ENCODE measurements around the gene ATP8B1.

The ATP8B1 gene

GRCh38 chr18:57791192-57791591 lies 11.9 kb downstream of the ATP8B1 start:
- DNase-seq, result no peak

GRCh38 chr18:57790316-57790715 lies 12.8 kb downstream of the ATP8B1 start:
- DNase-seq, result no peak

- no peak for DNase-seq
Measured at GRCh38 chr18:57789759-57790158, 13.4 kb downstream of the ATP8B1 start.

DNA sequence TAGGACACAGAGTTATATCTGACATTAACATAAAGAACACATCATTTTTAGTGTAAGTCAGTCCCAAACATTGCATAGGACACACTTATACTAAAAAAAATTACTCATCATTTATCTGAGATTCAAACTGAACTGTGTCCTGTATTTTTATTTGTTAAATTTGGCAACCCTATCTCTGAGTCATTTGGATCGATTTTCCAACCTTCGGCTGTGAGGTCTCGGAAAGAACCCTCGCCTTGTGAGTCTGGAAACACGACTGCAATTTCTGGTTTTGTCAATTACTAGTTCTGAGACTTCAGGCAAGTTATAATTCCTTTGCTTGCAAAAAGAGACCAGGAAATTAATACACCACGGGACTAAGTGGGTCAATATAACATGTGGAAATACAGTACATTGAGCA lies 14.0 kb downstream of the ATP8B1 start:
- DNase-seq, result no peak

DNA sequence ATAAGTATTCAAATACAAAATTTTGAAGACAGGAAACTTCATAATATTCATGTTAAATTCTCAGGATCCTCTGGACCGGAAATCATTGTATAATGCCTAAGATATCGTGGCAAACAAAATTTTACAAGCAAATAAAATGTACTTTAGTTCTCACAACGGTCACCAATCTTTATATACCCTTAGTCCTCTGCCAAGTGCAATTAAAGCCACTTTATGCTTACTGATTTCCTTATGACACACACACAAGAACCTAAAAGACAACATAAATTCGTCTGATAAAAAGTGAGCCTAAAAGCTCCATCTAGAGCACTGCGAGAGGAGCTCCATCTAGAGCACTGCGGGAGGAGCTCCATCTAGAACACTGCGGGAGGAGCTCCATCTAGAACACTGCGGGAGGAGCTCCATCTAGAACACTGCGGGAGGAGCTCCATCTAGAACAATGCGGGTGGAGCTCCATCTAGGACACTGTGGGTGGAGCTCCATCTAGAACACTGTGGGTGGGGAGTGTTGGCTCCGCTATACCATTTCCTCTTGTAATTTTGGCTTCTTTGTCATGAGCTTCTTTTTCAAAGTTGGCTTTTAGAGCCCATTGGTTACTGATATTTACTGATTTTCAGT lies 15.9 kb downstream of the ATP8B1 start:
- DNase-seq, result no peak

DNA sequence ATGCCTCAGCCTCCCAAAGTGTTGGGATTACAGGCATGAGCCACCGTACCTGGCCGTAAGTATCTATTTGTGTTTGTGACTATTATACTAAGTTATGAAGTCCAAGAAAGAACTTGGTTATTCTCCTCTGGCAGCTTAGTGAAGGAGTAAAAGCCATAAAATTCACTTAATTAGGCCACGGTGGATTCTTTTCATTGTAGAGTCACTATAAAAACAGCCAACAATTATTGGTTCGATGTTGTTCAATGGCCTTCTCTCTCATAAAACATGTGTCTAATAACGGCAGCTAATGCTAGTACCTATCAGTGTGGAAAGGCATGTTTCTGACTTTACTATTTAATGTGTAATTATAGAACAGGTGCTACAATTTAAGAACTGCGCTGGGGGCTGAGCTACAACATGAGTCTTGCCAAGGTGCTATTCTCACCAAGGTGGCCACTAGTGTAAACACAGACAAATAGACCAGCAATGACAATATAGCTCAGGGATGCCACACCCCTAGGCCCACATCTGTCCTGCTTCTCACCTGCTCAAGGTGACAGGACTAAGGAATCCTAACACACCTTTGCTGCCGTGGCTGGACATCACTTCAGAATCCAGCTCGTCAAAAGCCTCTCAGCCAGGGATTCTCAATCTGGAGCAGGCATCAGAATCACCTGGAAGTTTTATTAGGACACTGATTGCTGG lies 17.2 kb downstream of the ATP8B1 start:
- no peak for DNase-seq

GRCh38 chr18:57784801-57785114 lies 18.4 kb downstream of the ATP8B1 start:
- no peak for DNase-seq

DNA sequence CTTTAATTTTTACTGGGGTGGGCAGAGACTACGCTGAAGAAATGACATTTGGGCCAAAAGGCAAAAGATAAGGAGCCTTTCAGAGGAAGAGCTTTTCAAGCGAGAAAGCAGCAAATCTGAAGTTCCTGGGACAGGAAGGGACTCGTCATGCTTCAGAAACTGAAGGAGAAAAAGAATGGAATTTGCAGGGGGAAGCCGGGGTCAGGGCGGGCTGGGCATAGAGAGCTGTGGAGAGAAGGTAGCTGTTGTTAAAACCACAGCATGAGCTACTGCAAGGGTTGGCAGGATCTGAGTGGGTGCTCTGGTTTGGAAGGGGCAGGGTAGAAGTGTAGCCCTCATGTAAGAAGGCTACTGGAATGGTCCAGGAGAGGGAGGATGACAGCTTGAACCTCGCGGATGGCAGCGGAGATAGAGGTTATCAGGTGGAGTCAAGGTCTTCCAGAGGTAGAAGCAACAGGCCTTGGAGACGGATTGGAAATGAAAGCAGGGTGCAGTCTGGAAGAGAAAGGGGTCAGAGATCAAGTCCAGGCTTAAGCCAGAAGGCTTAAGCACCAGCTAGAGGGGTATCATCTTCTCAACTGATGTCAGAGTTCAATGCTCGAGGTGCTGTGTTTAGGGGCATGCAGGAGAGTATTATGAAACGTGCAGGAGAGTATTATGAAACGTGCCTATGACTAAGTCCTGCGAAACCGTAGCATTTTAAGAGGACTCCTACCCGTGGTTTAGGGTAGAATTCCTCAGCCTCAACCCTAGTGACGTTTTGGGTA lies 18.9 kb downstream of the ATP8B1 start:
- DNase-seq, result no peak

- DNase-seq, result no peak
Measured at GRCh38 chr18:57782049-57782448, 21.1 kb downstream of the ATP8B1 start.

DNA sequence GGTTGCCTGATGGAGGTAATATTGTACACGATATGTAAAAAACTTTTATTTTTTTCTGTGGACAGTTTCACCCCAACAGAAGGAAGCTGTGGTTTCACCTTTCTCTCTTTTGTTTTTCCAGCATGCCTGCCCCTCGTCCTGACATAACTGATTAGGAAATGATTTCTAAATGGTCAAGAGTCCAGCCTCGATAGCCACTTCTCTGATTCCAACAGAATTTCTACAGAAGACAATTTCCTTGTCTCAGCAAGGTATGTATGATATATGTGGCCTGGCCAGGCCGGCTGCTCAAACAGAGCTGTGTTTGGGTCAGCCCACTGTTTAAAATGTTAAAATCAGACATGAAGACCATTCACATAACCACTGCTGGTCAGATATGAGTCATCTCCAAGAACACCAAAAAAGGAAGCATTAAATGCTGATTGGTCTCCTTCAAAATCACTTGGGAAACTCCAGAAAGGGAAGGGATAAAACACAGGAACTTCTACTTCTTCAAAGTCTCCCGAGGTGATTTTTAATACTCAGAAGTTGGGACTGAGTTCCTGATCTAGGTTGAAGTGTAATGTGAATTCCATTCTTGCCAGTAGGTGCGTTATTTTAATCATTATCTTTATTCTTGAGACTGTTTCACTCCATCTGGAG lies 22.3 kb downstream of the ATP8B1 start:
- no peak for DNase-seq

DNA sequence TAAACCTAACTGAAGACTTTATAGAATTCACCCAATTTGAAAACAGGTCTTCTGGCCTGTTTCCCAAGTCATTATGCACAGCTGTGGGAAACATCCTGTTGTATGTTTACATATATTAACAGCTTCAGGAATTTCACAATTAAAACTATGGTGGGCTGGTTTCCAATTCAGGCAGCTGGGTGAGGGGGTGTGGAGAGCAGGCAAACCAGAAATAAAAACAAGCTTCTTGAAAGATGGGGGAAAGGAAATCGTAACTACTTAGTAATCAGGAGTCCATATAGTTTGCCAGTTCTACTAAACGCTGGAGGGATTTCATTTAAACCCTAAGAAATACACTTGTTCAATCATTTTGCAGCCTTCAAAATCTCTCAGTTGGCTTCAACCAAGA lies 22.8 kb downstream of the ATP8B1 start:
- DNase-seq, result no peak

DNA sequence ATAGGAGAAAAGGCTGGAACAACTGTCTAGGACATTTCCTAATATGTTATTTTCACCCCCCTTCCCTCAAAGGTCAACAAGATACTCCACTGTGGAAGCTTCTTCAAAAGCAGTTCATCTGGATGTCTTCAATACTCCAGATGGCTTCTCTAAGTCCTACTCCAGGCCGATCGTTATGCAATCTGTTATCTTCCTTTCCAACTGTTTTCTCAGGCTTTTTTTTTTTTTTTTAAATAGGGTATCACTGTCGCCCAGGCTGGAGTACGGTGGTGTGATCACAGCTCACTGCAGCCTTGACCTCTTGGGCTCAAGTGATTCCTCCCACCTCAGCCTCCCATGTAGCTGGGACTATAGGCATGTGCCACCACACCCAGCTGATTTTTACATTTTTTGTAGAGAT lies 26.3 kb downstream of the ATP8B1 start:
- no peak for DNase-seq

- no peak for DNase-seq
Measured at GRCh38 chr18:57776354-57776753, 26.8 kb downstream of the ATP8B1 start.

DNA sequence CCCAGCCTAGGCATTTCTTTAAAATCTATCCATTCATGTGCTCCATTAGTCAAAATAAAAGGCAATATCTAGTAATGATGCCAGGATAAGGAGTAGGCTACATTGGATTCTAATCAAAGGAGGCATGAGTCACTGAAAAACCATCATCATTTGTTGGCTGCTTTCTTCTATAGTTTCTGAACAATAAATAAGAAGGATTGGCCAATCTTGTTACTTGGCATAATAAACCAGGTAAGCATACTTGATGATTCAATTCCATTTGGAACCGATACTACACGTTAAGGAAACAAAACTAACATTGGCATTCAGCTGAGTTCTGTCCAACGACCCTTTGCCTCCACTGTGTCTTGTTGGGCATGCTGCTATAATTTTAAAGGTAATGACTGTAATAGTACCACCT lies 27.2 kb downstream of the ATP8B1 start:
- no peak for DNase-seq

DNA sequence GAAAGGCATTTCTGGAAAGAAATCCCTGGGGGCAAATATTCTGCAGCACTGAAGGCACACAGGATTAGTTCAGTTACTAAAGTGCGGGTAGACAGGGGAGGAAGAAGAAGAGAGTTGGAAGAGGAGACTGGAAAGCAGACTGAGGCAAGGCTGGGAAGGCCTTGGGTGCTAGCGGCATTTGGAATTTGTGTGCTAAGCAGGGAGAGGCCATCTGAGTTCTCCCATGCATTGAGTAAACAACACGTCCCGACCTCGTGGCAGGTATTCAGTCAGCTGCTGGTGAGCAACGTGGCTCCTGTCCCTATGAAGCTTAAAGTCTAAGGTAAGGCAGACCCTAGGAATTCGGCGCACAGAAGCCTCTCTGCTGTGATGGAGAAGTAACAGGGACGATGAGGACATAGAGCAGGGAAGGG lies 30.7 kb downstream of the ATP8B1 start:
- DNase-seq, result no peak

- DNase-seq, result no peak
Measured at GRCh38 chr18:57771626-57772025, 31.5 kb downstream of the ATP8B1 start.

GRCh38 chr18:57771193-57771592 lies 31.9 kb downstream of the ATP8B1 start:
- DNase-seq, result no peak

GRCh38 chr18:57768537-57769326 lies 34.4 kb downstream of the ATP8B1 start:
- no peak for DNase-seq

DNA sequence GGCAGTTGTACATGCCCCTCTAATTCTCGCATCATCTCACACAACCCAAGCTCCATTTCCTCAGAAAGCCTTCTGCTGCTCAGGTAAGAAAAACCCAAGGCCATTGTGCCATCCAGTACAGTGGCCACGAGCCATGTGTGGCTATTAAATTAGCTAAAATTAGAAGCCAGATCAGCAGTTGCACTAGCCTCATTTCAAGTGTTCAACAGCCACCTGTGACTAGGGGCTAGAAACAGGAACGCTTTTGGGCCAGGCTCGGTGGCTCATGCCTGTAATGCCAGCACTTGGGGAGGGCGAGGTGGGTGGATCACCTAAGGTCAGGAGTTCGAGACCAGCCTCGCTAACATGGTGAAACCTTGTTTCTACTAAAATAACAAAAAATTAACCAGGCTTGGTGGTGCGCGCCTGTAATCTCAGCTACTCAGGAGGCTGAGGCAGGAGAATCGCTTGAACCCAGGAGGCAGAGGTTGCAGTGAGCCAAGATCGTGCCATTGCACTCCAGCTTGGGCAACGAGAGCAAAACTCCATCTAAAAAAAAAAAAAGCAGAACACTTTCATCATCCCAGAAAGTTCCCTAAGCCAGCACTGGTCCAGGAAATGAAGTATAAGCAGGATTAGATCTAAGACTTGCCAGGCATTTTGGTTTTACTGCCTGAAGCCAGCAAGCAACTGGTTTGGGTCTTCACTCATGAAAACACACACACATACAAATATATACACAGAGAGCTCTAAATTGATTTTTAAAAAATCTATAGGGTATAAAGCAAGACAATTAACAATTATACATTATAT lies 35.7 kb downstream of the ATP8B1 start:
- no peak for DNase-seq

DNA sequence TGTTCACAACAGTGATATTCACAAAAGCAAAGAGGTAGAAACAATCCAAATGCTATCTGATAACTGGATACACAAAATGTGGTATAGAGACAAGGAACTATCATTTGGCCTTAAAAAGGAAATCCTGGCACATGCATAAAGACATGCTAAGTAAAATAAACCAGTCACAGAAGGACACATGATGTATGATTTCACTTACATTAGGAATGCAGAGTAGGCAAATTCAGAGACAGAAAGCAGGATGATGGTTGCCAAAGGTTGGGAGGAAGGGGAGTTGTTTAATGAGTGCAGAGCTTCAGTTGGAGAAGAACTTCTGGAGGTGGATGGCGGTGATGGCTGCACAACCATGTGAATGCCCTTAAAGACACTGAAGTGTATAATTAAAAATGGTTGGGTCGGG lies 38.1 kb downstream of the ATP8B1 start:
- no peak for DNase-seq

DNA sequence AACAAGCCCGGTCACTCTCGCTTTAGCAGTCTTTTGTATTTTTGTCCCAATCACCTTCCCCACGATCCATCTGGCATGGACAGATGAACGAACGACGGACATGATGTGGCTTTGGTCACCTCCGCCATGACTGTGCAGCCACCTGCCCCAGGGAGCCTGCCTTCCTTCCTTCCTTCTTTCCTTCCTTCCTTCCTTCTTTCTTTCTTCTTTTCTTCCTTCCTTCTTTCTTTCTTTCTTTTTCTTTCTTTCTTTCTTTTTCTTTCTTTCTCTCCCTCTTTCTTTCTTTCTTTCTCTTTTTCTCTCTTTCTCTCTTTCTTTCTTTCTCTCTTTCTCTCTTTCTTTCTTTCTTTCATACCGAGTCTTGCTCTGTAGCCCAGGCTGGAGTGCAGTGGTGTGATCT lies 39.0 kb downstream of the ATP8B1 start:
- DNase-seq, result no peak

GRCh38 chr18:57762686-57763085 lies 40.4 kb downstream of the ATP8B1 start:
- DNase-seq, result no peak
